Hepatocyte (in vitro differentiated cells): ENCODE results near the gene KAT5.

ENCODE experiments used
- EZH2phosphoT487 ChIP-seq: fragments of 200-600 bp; sonication (generic); IDR thresholded peaks from one replicate; pipeline ENCODE4 v1.6.1; 2018; ENCODE audit warnings: antibody characterized with exemption, mild to moderate bottlenecking, low read depth, moderate library complexity; ENCODE audit not compliant: unreplicated experiment, severe bottlenecking
- TF ChIP-seq, protein P1 (sequence below): fragments of 200-600 bp; sonication (generic); IDR thresholded peaks from 2 replicates; pipeline ENCODE4 v1.5.1; 2016; ENCODE audit warnings: antibody characterized with exemption, mild to moderate bottlenecking; ENCODE audit not compliant: poor library complexity

DNA sequence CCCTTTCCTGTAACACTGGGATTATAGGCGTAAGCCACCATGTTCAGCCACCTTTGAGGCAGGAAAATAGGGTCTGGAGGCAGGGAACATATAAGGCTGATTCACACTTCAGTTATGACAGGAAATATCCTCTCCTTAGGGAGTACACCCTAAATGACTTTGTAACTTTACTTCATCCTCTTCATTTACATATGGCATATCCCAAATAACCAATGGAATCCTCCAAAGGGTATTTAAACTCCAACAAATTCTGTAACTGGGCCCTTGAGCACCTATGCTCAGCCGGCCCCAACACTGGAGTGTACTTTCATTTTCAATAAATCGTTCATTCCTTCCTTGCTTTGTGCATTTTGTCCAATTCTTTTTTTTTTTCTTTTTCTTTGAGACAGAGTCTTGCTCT lies 1.6 kb upstream of the KAT5 start:
- TF ChIP-seq, protein P1, sequence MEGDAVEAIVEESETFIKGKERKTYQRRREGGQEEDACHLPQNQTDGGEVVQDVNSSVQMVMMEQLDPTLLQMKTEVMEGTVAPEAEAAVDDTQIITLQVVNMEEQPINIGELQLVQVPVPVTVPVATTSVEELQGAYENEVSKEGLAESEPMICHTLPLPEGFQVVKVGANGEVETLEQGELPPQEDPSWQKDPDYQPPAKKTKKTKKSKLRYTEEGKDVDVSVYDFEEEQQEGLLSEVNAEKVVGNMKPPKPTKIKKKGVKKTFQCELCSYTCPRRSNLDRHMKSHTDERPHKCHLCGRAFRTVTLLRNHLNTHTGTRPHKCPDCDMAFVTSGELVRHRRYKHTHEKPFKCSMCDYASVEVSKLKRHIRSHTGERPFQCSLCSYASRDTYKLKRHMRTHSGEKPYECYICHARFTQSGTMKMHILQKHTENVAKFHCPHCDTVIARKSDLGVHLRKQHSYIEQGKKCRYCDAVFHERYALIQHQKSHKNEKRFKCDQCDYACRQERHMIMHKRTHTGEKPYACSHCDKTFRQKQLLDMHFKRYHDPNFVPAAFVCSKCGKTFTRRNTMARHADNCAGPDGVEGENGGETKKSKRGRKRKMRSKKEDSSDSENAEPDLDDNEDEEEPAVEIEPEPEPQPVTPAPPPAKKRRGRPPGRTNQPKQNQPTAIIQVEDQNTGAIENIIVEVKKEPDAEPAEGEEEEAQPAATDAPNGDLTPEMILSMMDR, result no peak
- no peak for TF ChIP-seq EZH2phosphoT487
